Breast epithelium (tissue), 3 donors: Measurements from ENCODE around the gene LUM.

ENCODE experiments used
- CTCF ChIP-seq, 3 donors: fragments of 450-650 bp; IDR thresholded peaks; one replicate each; pipeline ENCODE4 v1.5.1; 2016 to 2017; ENCODE audit warnings: antibody characterized with exemption in 3 of 3, mild to moderate bottlenecking in 3 of 3, moderate library complexity in 3 of 3
- POLR2A ChIP-seq: fragments of 450-650 bp; IDR thresholded peaks from one replicate; pipeline ENCODE4 v1.6.1; 2016; ENCODE audit warnings: antibody characterized with exemption, mild to moderate bottlenecking, moderate library complexity

- TF ChIP-seq POLR2A = no peak
- TF ChIP-seq CTCF (IDR thresholded peaks at IDR 0.05) = no peak
Observed at GRCh38 chr12:91139286-91139685, 28.0 kb upstream of the LUM start.
